DMS153 treated with DMSO at 0.1 percent for 48 hours (cell line): ENCODE measurements around the gene ZBED4.

ENCODE experiments used
- DNase-seq: peaks from one replicate; lab custom pipeline; 2025; ENCODE audit not compliant: unreplicated experiment; lab: John Stamatoyannopoulos, UW

The ZBED4 gene

DNA sequence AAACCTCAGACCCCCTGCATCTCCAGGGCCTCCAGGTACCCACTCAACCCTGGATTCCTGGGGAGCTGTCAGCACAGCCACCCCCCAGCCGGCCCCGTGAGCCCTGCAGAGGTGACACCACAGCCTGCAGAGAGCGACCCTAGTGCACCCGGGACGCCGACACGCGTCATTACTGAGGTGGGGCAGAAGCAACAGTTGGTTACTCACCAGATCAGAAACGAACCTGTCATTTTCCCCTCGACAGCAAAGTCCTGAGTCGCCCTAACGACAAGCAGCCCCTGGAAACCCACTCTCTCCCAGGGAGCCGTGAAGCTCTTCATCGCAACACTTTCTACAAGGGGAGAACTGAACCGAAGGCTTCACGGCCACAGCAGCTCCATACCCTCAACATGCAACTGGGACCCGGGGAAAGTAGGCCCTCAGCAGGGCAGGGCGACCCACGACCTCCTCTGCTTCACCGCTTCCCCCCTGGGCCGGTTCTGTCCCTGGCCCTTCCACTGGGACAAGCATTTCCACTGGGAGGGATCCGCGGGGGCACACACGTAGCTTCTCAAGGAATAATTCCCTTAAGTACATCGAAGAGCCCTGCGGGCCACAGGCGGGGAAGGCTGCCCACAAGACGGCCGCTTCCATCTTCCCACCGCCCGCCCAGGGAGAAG, 27.6 kb upstream of the ZBED4 start:
- DNase-seq = no peak

DNA sequence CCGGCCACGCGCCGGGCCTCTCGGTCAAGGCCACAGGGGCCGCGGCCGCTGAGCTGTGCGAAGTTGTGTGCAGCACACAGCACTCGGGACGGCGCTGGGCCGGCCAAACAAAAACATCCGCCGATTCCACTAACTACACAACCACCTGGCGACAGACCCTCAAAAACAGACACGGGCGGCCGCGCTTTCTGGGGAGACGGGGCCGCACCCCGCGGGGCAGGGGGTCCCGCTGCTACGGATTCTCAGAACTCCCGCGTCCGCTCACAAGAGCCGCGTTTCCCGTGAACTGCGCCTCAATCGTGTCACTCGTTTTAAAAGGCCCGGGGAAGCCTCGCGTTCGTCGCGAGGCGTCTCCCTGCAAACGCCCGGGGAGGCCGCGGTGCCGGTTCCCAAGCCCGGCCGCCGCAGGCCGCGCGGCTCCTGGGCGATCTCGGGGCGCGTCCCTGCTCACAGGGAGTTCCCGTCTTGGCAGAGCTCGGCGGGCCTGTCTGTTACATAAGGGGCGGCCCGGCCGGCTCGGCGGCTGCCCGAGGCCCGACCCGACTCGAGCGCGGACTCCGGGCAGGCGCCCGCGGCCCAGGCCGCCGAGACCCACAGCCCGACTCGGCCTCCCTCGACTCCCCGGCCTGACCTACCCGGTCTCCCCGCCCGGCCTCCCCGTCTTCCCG, 26.9 kb upstream of the ZBED4 start:
- DNase-seq = no peak

DNA sequence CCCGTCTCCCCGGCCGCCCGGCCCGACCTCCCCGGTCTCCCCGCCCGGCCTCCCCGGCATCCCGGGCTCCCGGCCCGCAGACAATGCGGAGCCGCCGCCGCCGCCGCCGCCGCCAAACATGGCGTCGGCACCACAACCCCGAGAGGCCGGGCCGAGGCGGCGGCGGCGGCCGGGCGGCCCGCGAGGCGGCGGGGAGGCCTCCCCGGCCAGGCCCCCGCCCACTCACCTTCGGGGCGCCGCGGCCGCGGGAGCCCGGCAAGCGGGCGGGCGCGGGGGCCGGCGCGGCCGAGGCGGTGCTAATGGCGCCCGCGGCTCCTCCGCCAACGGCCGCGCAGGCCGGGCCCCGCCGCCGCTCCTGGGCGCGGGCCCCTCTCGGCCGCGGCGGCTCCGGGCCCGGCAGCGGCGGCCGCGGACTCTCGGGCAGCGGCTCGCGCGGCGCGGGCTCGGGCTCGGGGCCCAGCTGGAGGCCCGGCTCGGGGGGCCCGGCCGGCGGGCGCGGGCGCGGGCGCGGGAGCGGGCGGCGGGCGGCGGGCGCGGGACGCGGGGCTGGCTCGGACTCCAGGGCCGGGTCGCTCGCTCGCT, 26.3 kb upstream of the ZBED4 start:
- no peak for DNase-seq

DNA sequence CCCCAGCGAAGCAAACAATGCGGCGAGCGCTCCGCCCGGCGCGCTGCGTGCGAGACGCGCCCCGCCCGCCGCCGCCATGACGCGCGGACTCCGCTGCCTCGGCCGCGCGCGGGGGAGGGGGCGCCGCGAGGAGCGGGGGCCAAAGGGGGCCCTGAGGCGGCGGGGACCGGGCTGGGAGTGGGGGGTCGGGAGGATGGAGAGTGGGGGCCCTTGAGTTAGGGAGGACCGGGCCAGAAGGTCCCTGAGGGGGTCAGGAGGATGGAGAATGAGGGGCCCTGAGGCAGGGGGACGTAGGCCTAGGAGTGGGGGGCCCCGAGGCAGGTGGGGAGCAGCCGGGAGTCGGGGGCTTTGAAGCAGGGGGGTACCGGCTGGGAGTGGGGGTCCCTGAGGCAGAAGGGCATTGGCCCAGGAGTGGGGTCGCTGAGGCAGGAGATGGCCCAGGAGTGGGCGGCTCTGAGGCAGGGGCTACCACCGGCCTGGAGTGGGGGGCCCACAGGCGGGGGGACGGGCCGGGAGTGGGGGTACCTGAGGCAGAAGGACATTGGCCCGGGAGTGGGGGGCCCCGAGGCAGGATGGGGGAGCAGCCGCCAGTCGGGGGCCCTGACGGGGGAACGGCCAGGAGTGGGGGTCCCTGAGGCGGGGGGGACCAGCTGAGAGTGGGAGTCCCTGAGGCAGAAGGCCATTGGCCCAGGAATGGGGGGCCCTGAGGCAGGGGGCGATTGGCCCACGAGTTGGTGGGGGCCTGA, 25.6 kb upstream of the ZBED4 start, which contains the start of gene BRD1:
TSS of gene BRD1 (minus strand) at position 21 of the 746 bp plus-strand sequence. CDS start 3,556 bp downstream, outside the sequence.
- DNase-seq = peak; percentile 36

GRCh38 chr22:49828599-49828965, 25.1 kb upstream of the ZBED4 start:
- no peak for DNase-seq

DNA sequence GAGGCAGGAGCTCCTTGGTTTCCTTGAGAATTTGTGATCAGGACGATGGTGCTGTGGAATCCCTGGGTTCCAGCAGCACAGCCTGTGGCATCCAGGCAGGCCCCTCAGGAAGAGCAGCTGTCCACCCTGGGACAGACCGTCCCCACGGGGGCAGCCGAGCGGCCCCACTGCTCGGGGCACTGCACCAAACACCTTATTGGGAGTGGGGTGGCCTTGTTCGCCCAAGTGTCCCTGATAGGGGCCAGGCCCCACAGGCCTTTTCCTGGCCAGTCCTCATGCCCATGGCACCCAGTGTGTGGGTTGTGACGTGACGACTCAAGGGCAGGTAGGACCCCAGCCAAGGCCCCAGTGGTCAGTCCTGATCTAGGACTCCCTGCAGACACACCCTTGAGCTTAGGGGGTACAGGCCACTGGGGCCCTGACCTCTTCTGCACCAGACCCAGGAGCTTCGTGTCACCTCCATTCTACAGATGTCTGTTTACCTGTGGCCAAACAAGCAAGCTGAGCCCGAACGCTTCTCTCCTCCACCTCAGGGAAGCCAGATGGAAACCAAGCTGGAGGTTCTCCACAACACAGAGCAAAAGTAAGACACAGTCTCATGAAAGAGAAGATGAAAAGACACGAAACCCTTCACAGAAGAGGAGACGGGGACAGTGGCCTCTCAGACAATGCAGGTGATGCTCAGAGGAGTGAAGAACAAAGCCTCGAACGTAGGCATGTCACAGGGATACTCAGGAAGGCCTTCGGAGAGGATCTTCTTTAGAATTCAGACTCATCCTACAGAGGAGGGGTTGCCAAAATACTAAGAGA, 24.4 kb upstream of the ZBED4 start:
- no peak for DNase-seq

- DNase-seq = no peak
These were observed 20.2 kb upstream of the ZBED4 start for GRCh38 chr22:49833340-49834007.

DNA sequence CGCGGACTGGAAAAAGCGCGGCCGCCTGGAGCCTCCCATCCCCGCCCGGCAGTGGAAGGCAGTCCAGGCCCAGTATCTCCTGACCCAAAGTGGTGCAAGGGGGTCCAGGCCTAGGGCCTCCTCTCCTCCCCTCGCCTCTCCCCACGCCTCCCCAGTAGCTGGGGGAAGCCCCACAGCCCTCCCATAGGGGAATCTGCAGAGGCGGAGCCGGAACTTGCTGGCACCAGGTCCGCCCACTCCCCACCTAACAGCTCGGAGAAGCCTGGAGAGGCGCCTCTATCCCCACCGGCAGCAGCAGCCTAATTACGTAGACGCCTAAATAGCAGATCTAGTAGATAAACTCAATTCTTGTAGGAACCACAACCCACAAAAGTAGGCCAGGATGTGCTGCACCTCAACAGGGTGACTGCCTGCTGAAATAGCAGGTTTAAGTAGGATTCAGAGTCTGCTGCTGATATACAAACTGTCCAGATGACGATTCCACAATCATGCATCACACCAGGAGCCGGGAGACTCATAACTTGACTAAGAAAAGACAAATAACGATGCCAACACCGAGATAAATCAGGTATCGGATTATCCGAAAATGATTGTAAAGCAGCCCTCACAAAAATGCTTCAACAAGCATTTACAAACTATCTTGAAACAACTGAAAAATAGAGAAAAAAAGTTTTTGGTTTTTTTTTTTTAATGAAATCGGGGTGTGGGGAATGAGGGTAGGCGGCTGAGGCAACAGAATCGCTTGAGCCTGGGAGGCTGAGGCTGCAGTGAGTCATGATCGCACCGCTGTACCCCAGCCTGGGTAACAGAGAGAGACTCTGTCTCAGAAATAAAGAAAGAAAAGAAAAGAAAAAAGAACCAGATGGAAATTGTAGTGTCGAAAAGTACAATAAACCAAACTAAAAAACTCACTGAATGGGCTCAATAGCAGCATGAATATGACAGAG, 14.6 kb upstream of the ZBED4 start:
- DNase-seq = no peak

- no peak for DNase-seq
These were observed 8.4 kb upstream of the ZBED4 start for GRCh38 chr22:49845241-49845640.

GRCh38 chr22:49845666-49846459, 7.8 kb upstream of the ZBED4 start:
- no peak for DNase-seq

DNA sequence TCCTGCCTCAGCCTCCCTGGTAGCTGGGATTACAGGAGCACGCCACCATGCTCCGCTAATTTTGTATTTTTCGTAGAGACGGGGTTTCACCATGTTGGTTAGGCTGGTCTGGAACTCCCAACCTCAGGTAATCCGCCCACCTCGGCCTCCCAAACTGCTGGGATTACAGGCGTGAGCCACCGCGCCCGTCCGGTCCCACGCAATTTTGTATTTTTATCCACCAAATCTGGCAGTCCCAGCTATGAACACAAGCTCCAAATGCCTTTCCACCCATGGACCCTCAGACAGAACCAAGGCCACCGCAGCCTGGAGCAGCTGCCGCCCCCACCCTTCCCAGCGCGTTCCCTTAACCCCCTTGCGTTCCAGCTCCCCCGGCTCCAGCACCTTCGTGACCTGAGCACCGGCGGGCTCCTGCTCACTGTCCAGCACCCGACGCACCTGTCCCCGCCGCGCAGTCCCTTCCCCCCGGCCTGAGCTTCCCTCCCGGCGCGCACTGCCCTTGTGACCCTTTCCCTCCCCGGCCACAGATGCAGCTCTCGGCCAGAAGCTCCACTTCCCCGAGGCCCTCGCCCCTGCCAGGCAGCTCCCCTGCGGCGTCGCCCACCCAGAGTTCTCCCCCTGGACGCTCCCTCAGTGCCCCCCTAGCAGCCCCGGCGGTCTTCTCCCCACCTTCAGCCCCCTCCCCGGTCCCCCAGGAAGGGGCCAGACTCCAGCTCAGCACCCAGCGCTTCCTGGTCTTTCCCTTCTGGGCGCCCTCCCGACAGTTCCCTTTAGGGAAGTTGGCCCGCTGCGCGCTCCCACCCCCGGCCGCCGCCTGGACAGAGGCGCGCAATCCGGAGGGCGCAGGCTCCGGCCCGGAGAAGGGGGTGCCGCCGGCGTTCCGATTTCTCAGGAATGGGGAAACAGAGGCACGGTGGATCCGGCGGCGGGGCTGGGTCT, 5.6 kb upstream of the ZBED4 start:
- DNase-seq = no peak

GRCh38 chr22:49848690-49849160, 4.9 kb upstream of the ZBED4 start:
- DNase-seq = no peak

- no peak for DNase-seq
These were observed 4.3 kb upstream of the ZBED4 start for GRCh38 chr22:49849161-49850020.

- DNase-seq = no peak
These were observed 3.4 kb upstream of the ZBED4 start for GRCh38 chr22:49850021-49850911.
